ENCODE data around the gene ANKRD10.

ANKRD10 gene

DNA sequence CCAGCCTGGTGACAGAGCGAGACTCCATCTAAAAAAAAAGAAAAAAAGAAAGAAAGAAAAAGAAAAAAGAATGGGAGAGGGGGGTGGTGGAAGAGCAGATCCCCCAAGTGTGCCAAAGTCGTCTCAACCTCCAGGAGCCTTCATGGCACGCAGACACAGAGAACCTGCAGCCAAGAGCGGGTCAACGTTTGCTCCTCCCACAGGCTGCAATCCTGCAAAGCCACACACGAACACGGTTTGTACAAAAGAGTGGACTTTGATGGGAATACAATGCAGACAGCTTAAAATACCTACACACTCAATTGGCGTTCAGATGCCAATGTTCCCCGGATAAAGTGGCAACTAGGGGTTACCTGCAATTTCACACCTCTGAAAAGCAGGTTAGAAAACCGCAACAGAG is 29.4 kb downstream of the ANKRD10 start:
- no peak for DNase-seq

DNA sequence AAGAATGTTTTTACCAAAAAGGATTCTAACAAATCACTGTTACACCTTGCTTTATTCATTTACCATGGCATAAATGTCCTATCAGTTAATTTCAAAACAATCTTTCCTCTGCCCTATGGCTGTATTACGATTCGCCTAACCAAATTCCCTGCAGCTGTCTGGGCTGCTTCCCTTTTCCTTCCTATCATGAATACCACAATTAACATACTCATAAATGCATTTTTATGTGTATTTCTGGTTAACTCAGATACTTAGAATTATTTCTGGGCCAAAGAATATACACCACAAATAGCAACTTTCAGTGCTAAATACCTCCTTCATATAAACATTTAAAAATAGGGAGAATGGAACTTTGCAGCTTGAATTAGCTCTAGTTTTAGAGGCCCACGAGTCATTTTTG is 30.4 kb downstream of the ANKRD10 start:
- DNase-seq = no peak

GRCh38 chr13:110883542-110883941 is 31.3 kb downstream of the ANKRD10 start:
- DNase-seq = no peak

DNA sequence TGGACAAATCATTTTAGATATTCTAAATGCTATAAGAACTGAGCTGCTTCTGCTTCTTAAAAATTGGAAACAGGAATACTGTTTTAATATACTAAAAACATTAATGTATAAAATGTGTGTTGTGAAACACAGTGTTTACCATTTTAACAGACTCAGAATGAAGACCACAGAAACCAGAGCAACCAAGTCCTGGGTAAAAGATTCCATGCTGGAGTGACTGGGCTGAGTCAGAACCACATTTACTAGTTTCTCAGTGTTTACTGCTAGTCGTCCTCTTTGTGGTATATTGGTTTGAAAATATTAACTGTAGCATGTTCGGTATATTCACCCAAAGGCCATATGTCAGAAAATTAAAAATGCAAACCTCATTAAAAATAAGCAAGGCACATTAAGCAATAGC is 31.9 kb downstream of the ANKRD10 start:
- DNase-seq = no peak

DNA sequence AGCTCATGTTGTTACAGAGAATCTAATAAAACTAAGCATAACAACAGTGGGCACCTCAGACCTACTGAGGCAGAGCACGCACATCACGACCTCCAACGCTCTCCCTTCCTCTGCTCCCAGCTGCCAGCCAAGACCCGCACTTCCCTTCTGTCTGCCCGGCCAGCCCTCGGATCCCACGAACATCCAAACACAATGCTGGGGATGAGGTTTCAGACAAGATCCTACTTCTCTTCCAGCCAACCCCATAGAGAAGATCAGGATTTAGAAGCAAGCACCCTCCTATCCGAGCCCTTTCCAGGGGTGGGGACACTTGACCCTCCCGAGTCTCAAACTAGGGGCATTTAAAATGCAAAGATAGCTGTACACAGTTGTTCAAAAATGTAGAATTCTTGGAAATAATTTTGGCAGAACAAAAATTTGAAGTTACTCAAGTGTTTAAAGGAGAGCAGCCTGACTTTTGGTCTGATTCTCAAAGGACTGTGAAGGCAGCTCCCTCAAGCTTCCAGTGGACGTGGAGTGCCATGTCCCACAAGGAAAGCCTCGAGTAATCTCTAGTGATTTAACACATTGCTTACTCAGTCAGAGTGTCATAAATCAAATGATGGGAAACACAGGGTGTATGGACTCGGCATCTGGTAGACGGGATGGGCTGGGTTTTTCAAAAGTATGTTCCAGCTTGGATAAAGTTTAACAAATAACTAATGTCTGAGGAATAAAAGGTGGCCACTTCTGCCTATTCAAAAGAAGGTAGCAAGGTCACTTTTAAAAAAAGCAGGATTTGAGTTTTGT is 32.8 kb downstream of the ANKRD10 start:
- no peak for DNase-seq

DNA sequence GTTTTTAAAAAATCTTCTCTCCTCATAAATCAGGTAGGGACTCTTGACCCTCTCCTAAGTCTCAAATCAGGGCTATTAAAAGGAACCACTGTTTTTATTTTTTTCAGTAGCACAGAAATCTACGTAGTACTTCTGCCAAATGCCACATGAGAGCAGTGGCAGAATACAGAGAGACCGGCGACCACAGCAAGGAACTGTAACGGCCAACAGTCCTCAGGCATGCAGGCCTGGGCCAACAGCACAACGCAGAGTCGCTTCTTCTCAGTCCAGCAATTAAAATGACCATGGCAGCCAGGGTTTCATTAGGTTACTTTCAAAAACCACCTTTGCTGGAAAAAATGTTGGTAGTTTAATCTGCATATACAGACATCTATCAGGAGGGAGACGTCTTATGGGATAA is 34.2 kb downstream of the ANKRD10 start:
- DNase-seq = no peak

DNA sequence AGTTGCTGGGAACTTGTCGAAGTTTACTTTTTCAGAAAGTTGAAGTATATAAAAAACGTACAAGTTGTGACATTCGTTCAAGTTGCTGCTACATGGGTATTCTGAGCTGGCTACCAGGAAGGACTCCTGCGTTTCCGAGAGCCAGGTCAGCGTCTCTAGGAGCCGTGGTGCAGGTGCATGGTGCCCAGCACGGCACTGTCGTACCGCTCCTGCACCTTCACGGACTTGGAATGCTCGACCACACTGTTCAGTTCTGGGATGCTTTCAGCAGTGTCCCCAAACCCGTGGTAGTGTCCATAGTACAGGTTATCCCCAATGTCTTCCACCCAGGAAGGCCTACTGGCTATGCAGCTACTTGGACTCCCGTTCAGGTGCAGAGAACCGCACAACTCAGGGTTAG is 35.4 kb downstream of the ANKRD10 start:
- DNase-seq = no peak

- no peak for DNase-seq
These were observed 37.1 kb downstream of the ANKRD10 start for GRCh38 chr13:110877737-110878258.

GRCh38 chr13:110876609-110877008 is 38.3 kb downstream of the ANKRD10 start:
- DNase-seq = no peak

- no peak for DNase-seq
These were observed 39.6 kb downstream of the ANKRD10 start for GRCh38 chr13:110875241-110875640.

- DNase-seq = peak; percentile 66
These were observed 40.3 kb downstream of the ANKRD10 start for GRCh38 chr13:110874508-110874960.

- DNase-seq = no peak
These were observed 41.0 kb downstream of the ANKRD10 start for GRCh38 chr13:110873639-110874507.

DNA sequence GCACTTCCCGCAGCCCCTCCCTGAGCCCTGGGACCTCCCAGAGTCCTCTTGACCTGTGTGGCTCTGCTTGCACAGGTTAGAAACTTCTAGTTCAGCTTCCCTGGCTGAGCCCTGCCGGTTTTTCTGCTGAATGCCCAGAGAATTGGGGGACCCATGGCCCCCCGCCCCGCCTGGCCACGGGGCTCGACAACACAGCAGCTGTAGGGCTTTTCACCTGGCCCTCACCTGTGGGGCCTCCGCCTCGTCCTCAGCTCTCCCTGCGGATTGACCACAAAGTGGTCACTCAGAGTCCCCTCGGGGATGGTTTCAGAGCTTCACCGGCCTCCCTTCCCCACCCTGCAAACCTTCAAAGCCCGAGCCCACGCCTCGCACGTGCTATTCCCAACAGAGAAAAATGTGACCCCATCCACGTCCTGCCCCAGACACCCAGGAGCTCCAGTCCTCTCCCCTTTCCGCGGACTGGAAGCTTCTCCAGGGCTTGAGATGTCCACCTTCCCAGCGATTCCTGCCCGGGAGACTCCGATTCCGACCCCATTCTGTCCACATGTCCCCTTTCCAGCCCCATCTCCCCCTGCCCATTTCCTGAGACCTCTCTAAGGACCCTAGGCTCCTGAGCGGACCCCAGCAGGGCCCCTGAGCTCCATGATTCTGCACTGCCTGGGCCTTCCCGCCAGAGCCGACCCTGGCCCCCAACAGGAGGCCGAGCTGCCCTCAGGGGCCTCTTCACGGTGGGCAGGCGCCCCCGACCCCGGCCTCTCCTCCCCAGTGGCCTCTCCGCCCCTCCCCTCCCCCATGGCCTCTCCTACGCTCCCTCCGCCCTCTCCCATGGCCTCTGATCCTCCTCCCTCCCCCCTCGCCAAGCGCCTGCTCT is 41.9 kb downstream of the ANKRD10 start:
- DNase-seq = no peak

DNA sequence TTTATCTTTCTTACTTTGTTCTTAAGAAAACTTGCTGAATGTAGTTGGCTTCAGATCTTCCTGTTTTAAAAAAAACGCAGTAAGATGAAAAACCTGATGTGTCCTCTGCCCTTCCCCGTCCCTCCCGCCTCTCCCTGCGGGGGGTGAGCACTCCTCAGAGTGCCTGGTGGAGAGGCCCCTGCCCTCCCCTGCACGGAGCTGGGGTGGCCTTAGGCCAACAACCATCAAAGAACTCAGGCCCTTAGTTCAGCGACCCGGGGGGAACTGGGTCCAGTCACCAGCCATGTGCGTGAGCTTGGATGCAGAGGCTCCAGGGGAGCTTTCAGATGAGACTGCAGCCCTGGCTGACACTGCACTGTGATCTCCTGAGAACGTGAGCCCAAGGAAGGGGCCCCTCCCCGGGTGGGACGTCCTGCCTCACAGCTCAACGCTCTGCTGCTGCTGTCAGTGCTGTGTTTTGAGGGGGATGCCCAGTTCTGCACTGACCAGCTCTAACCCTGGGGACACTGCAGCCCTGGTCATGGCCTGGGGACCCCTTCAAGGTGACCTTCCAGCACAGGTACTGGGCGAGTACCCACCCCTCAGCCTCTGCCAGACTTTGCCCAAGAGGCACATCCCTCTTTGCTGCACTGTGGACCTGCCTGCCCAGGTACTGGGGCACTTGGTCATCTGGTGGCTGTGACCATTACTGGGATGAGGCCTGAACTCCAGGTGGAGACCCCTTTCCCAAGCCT is 42.7 kb downstream of the ANKRD10 start:
- no peak for DNase-seq

GRCh38 chr13:110869805-110870706 is 44.8 kb downstream of the ANKRD10 start:
- peak; percentile 89 for DNase-seq

DNA sequence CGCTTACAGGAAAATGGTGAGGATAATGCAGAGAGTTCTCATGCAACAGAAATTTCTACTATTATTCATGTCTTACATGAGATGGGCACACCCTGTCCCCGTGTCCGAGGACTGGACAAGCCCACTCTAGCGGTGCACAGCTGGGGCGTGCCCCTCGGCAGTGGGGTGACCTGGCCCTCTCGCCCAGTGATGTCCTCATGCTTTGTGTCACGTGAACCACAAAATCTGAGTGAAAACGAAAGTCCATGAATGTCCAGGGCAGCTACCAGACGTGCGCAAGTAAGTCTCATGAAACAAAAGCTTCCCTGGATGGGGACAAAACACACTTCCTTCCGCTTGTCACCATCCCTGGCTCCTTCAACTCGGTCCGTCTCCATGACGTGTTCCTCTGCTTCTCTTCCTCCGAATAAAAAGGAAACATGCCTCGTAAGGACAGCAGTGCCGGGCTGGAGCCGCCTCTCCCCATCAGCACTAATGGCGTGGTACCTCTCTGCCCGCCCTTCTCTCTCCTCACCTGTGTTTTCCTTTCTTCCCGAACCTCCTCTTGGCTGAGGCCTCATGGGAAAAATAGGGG is 45.6 kb downstream of the ANKRD10 start:
- peak; percentile 70 for DNase-seq

DNA sequence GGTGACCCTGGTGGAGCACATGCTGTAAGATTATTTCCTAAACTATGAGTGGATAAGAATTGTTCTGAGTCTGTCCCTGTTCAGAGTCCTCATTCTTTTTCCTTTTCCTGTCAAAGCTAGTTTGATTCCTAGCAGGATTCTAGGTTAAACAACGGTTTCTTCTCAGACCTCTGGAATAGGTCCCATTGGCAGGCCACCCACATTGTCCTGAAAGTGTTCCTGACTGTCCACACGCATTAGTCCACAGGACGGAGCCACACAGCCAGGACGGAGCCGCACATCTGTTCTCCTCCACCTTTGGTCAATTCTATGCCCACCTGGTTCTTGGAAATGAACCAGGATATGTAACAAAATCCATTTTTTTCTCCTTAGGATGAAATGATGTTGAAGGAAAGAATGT is 46.1 kb downstream of the ANKRD10 start:
- DNase-seq = no peak

GRCh38 chr13:110867380-110867779 is 47.5 kb downstream of the ANKRD10 start:
- DNase-seq = no peak

GRCh38 chr13:110866491-110867170 is 48.2 kb downstream of the ANKRD10 start:
- DNase-seq = no peak

DNA sequence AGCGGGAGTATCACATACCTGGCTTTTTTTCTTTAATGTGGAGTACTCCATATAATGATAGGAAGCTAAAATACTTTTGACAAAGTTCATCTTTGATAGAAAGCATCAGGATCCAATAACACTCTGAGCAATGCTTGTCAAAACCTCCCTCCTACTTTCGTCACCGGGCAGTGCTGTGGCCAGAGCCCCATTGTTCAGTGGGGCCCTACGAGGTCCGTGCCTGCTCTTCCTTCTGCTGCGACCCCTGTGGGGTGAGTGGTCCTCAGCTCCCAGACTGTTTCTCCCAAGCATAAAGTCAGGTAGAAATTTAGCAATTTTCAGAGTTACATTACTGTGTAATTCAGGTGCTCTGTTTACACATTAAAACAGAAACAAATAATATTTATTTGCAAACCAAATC is 51.2 kb downstream of the ANKRD10 start:
- no peak for DNase-seq

All from DMS53 (cell line).